Endothelial cell of umbilical vein (primary cell): Measurements from ENCODE around the gene IGFBP4. TPM values are rescaled to one million over a fixed set of nuclear protein-coding genes. Genes with fewer than 3 reads are reported as not detected.

Experiments used
- BruUV-seq: library from RNA; stranded (reverse); fragments of 400-500 nt; replicated peaks from 2 replicates; lab custom pipeline; 2021; lab: Mats Ljungman, UMichigan
- CTCF ChIA-PET: fragments of 300-600, 350-600 bp; sonication (Branson Sonifier 250); formaldehyde crosslinking; loops from one replicate; lab custom pipeline; 2021; ENCODE audit warnings: antibody characterized with exemption, inconsistent platforms; lab: Charles Lee
- POLR2A ChIA-PET: fragments of 300-600, 350-600 bp; sonication (Branson Sonifier 250); formaldehyde crosslinking; loops from one replicate; lab custom pipeline; 2021; ENCODE audit warnings: antibody characterized with exemption, inconsistent platforms; lab: Charles Lee
- DNase-seq: peaks from one replicate; pipeline ENCODE4 v3.0.0-alpha.2; 2011; ENCODE audit warnings: low read depth, low spot score
- FAIRE-seq: peaks from 2 replicates; lab custom pipeline; 2011; peaks lifted over from hg19 to GRCh38; lab: Jason Lieb, UNC
- H2AFZ ChIP-seq: 2 replicates; pipeline ENCODE4 v1.6.0; 2012; ENCODE audit warnings: low read depth, low read length, control low read depth, inconsistent platforms
- H3K27ac ChIP-seq: 2 replicates; pipeline ENCODE4 v1.5.1; 2011; ENCODE audit warnings: low read depth, mild to moderate bottlenecking, control low read depth, low read length, moderate library complexity; ENCODE audit not compliant: insufficient read depth
- H3K27me3 ChIP-seq, 2 experiments: 2 replicates each; pipeline versions ENCODE4 v1.6.0 to v1.6.1; 2011; ENCODE audit warnings: low read length in 2 of 2, mixed read lengths in 1 of 2; ENCODE audit not compliant: control insufficient read depth in 2 of 2, insufficient read depth in 2 of 2
- H3K36me3 ChIP-seq, 2 experiments: 2 replicates in 1 of 2; 3 replicates in 1 of 2; pipeline ENCODE4 v1.5.1; 2011; ENCODE audit warnings: low read length in 2 of 2, mild to moderate bottlenecking in 1 of 2, moderate library complexity in 1 of 2; ENCODE audit not compliant: control insufficient read depth in 2 of 2, insufficient read depth in 2 of 2; ENCODE audit errors: extremely low read depth in 1 of 2
- H3K4me1 ChIP-seq: 3 replicates; pipeline ENCODE4 v1.5.1; 2011; ENCODE audit warnings: mild to moderate bottlenecking, low read length; ENCODE audit not compliant: control insufficient read depth, insufficient read depth; ENCODE audit errors: extremely low read depth
- H3K4me2 ChIP-seq: 2 replicates; pipeline ENCODE4 v1.6.1; 2011; ENCODE audit warnings: low read length, control low read depth, mixed read lengths; ENCODE audit not compliant: insufficient read depth
- H3K4me3 ChIP-seq, 3 experiments: fragments of 200-600 bp in 1 of 3; sonication (generic), shearing (Covaris generic) in 1 of 3; replicated peaks in 1 of 3; 2 replicates each; pipeline ENCODE4 v1.5.1; 2011 to 2016; ENCODE audit warnings: control low read depth in 3 of 3, low read length in 3 of 3, mild to moderate bottlenecking in 2 of 3, inconsistent platforms in 1 of 3, low read depth in 1 of 3, moderate library complexity in 1 of 3; ENCODE audit not compliant: insufficient read depth in 1 of 3
- H3K79me2 ChIP-seq: 2 replicates; pipeline ENCODE4 v1.6.0; 2012; ENCODE audit warnings: low read length, inconsistent platforms; ENCODE audit not compliant: control insufficient read depth, insufficient read depth
- H3K9ac ChIP-seq: replicated peaks from 2 replicates; pipeline ENCODE3; 2011; ENCODE audit warnings: low read length, control low read depth; ENCODE audit not compliant: insufficient read depth; ENCODE audit errors: extremely low read depth
- H3K9me1 ChIP-seq: replicated peaks from 3 replicates; pipeline ENCODE4 v1.6.0; 2011; ENCODE audit warnings: mild to moderate bottlenecking, low read length; ENCODE audit not compliant: control insufficient read depth, insufficient read depth; ENCODE audit errors: extremely low read depth
- H3K9me3 ChIP-seq: replicated peaks from 2 replicates; pipeline ENCODE4 v1.5.1; 2012; ENCODE audit warnings: low read length, inconsistent platforms; ENCODE audit not compliant: control insufficient read depth, insufficient read depth
- H4K20me1 ChIP-seq: replicated peaks from 2 replicates; pipeline ENCODE3; 2011; ENCODE audit warnings: mild to moderate bottlenecking, low read length; ENCODE audit not compliant: control insufficient read depth, insufficient read depth; ENCODE audit errors: extremely low read depth
- CTCF ChIP-seq, 2 donors: IDR thresholded peaks; 1 replicate in 1 of 2; 2 replicates in 1 of 2; pipeline ENCODE4 v1.5.1; 2011; ENCODE audit warnings: low read length in 2 of 2, mild to moderate bottlenecking in 2 of 2, moderate library complexity in 2 of 2, control low read depth in 1 of 2, inconsistent platforms in 1 of 2, low read depth in 1 of 2; ENCODE audit not compliant: insufficient read depth in 1 of 2; ENCODE audit errors: extremely low read depth in 1 of 2
- EZH2 ChIP-seq: IDR thresholded peaks from 2 replicates; pipeline ENCODE4 v1.6.1; 2012; ENCODE audit warnings: borderline replicate concordance, low read depth, mild to moderate bottlenecking, moderate library complexity, low read length, inconsistent platforms; ENCODE audit not compliant: severe bottlenecking
- FOS ChIP-seq: IDR thresholded peaks from 2 replicates; pipeline ENCODE4 v1.6.1; 2011; ENCODE audit warnings: mild to moderate bottlenecking, low read length, moderate library complexity, borderline replicate concordance; ENCODE audit not compliant: insufficient read depth
- GATA2 ChIP-seq: IDR thresholded peaks from 2 replicates; pipeline ENCODE4 v1.7.0; 2011; ENCODE audit warnings: low read depth, mild to moderate bottlenecking, moderate library complexity, mixed read lengths, low read length; ENCODE audit not compliant: insufficient read length, insufficient read depth
- JUN ChIP-seq: IDR thresholded peaks from 2 replicates; pipeline ENCODE4 v1.6.1; 2011; ENCODE audit warnings: borderline replicate concordance, low read depth; ENCODE audit not compliant: insufficient read length, insufficient read depth
- MAX ChIP-seq: IDR thresholded peaks from 2 replicates; pipeline ENCODE4 v1.6.1; 2011; ENCODE audit not compliant: insufficient read depth, insufficient read length
- MYC ChIP-seq: IDR thresholded peaks from one replicate; pipeline ENCODE4 v1.6.1; 2011; ENCODE audit warnings: mild to moderate bottlenecking, low read depth, low read length
- POLR2A ChIP-seq: IDR thresholded peaks from 2 replicates; pipeline ENCODE4 v1.6.1; 2012; ENCODE audit warnings: low read depth, mild to moderate bottlenecking, control low read depth, low read length
- POLR2AphosphoS5 ChIP-seq: IDR thresholded peaks from 2 replicates; pipeline ENCODE4 v1.6.1; 2012; ENCODE audit warnings: low read depth, mild to moderate bottlenecking, control low read depth, low read length, moderate library complexity; ENCODE audit not compliant: insufficient read depth
- dilution Hi-C: fragments of 300-500 bp; cut with MboI; formaldehyde crosslinking; loops from one replicate; pipeline ENCODE4 v1.15.0; 2019; ENCODE audit warnings: low sequenced_read_pairs; ENCODE audit not compliant: extremely low pct_ligation_motif_present
- intact Hi-C: fragments of 100-400 bp; cut with micrococcal nuclease; formaldehyde crosslinking; loops from one replicate; pipeline ENCODE4 v1.10.0; 2022
- polyA plus RNA-seq, 4 experiments: library from polyadenylated mRNA; depleted of rRNA in 3 of 4; stranded (reverse) in 3 of 4; unstranded in 1 of 4; fragments of >200 nt; gene quantifications; 2 replicates each; pipeline versions ENCODE4 v1.2.1 to v1.2.3, GENCODE V29; 2011 to 2012; ENCODE audit warnings: missing spikeins in 1 of 4
- total RNA-seq: library from RNA; stranded (reverse); gene quantifications from 2 replicates; pipeline ENCODE4 v1.2.3, GENCODE V29; 2021

The IGFBP4 gene
- total and polyA plus RNA-seq, 2 donors (not counting 3 experiments of a cell fraction or from before 2014, with no cell fraction given): 377 to 618 TPM

- no peaks in the 10 kb centered on the region for H3K9me1 ChIP-seq
- peaks cover 0 to 6% of the 10 kb centered on the region in 2 experiments for H3K27me3 ChIP-seq
- dilution Hi-C loops (no loop called here), intact Hi-C loops (no loop called here)
- ChIA-PET CTCF (interaction anchor here (1.0 to 4.5 kb wide), 5 partner anchors 12 to 74 kb away, joined by 3 to 31 read pairs (median 4); no protein-coding TSS in a partner anchor), POLR2A (no interaction called here)
- H3K27ac ChIP-seq: no peak overlapping the region
- FAIRE-seq (no peak), DNase-seq (no peak)
- peaks cover 4 to 24% of the 10 kb centered on the region in 2 experiments for H3K36me3 ChIP-seq
- H3K4me3 ChIP-seq: no peak overlapping the region
- BruUV-seq: no TSS peak
- no peak overlapping the region for H3K4me2 ChIP-seq
- no peaks in the 10 kb centered on the region for H3K4me1 ChIP-seq
- no peaks in the 10 kb centered on the region for H3K9me3 ChIP-seq
- H2AFZ ChIP-seq: no peak overlapping the region
- TF ChIP-seq POLR2A (no peak), CTCF (IDR thresholded peaks at IDR 0.05; ENCODE audit: extremely low read depth in 1 of 2, insufficient read depth in 1 of 2, low read depth in 1 of 2, low read length in 2 of 2) (no peak), POLR2AphosphoS5 (no peak), MAX (no peak), EZH2 (no peak), FOS (no peak), GATA2 (no peak), JUN (no peak), MYC (no peak)
- H3K9ac ChIP-seq: no peak overlapping the region
- no peaks in the 10 kb centered on the region for H3K79me2 ChIP-seq
- no peaks in the 10 kb centered on the region for H4K20me1 ChIP-seq
Measured at GRCh38 chr17:40461732-40462342, 18.6 kb downstream of the IGFBP4 start.
